Measurements from ENCODE around the gene DMC1. TPM values are rescaled to one million over a fixed set of nuclear protein-coding genes. Genes with fewer than 3 reads are reported as not detected.
A peak's percentile ranks its signal among the peaks of the same experiment; 100 is the strongest.

The DMC1 gene
- total and polyA plus RNA-seq, 5 donors from 2014 or later: 0.34 to 0.83 (median 0.47) TPM; not detected in 2

DNA sequence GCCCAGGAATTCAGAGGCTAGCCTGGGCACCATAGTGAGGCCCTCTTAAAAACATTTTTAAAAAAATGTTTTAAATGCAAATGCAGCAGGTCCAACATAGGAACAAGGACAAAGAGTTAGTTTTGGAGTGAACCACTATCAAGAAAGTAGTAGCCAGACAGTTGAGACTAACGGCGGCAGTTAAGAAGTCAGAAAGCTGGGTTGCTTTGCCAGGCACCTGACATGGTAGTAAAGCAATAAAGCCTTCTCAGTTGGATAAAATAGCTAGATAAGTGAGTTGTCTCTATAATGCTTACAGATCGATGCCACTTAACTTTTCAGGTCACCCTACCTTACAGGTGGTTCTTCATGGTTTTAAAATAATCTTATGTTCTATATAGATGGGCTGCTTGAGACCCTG lies 47.0 kb downstream of the DMC1 start:
- no peaks in the 10 kb centered on the region for H3K4me1 Mint-ChIP-seq
- H3K4me3 ChIP-seq (ENCODE audit: low read depth, low read length): no peak overlapping the region
- H3K9me3 Mint-ChIP-seq: no peaks in the 10 kb centered on the region
- no peak for DNase-seq
- H3K36me3 ChIP-seq (ENCODE audit: control insufficient read depth, insufficient read depth, low read length): no peaks in the 10 kb centered on the region
- H3K27ac Mint-ChIP-seq: peak overlapping the region in 1 of 3 donors; percentile 22
- no peaks in the 10 kb centered on the region for H3K36me3 Mint-ChIP-seq
- H3K27me3 ChIP-seq (ENCODE audit: control insufficient read depth, insufficient read depth, low read length): no peaks in the 10 kb centered on the region
- H3K4me1 ChIP-seq (ENCODE audit: control insufficient read depth, insufficient read depth, low read length, poor library complexity, severe bottlenecking): no peaks in the 10 kb centered on the region
- H3K27ac ChIP-seq (ENCODE audit: insufficient read depth, low read length, poor library complexity, severe bottlenecking): no peak overlapping the region
- ATAC-seq (ENCODE audit: low read depth in 2 of 2): no peak
- peaks cover 4% of the 10 kb centered on the region for H3K27me3 Mint-ChIP-seq
- no peak overlapping the region for H3K4me3 Mint-ChIP-seq
- no peaks in the 10 kb centered on the region for H3K9me3 ChIP-seq (ENCODE audit: control insufficient read depth in 2 of 2, low read length in 2 of 2)

DNA sequence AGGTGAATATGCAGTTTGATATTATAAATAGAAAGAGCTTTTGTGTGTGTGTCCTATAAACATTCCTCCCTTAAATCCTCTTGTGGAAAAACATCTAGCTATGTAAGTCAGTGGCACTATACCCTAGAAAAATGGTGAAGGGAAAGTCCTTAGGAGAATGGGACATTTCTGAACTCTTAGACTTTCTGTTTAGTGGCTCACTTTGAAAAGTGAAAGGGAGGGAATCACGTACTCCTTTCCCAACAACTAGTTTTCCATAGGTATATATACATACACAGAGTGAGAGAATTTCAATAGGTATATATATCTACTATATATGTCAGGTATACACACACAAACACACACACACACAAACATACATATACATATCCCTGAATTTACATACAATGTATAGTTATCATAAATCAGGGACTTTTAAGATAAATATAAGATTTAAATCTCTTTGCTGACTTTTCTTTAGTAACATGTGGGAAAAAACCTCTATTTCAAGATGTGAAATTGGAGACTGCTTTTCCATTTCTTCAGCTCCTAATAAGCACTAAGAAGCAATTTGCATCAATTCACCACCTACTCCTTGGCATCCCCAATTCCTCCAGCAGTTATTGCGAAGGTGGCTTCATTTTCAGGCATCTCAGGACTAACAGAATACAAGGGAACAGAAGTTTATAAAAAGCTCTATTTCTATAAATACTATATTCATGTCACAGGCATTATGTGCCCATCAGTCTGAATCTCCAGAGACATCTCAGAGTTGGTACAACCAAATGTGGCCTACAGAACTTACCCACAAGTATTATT lies 50.3 kb downstream of the DMC1 start:
- no peaks in the 10 kb centered on the region for H3K36me3 ChIP-seq (ENCODE audit: control insufficient read depth, insufficient read depth, low read length)
- H3K27me3 Mint-ChIP-seq: peaks cover 4% of the 10 kb centered on the region
- H3K27ac ChIP-seq (ENCODE audit: insufficient read depth, low read length, poor library complexity, severe bottlenecking): no peak overlapping the region
- DNase-seq (no peak), ATAC-seq (ENCODE audit: low read depth in 2 of 2) (no peak)
- H3K4me1 Mint-ChIP-seq: no peaks in the 10 kb centered on the region
- no peaks in the 10 kb centered on the region for H3K9me3 Mint-ChIP-seq
- no peaks in the 10 kb centered on the region for H3K4me1 ChIP-seq (ENCODE audit: control insufficient read depth, insufficient read depth, low read length, poor library complexity, severe bottlenecking)
- no peak overlapping the region for H3K4me3 Mint-ChIP-seq
- no peaks in the 10 kb centered on the region for H3K9me3 ChIP-seq (ENCODE audit: control insufficient read depth in 2 of 2, low read length in 2 of 2)
- no peak overlapping the region for H3K4me3 ChIP-seq (ENCODE audit: low read depth, low read length)
- no peak overlapping the region for H3K27ac Mint-ChIP-seq
- H3K27me3 ChIP-seq (ENCODE audit: control insufficient read depth, insufficient read depth, low read length): no peaks in the 10 kb centered on the region
- no peaks in the 10 kb centered on the region for H3K36me3 Mint-ChIP-seq

DNA sequence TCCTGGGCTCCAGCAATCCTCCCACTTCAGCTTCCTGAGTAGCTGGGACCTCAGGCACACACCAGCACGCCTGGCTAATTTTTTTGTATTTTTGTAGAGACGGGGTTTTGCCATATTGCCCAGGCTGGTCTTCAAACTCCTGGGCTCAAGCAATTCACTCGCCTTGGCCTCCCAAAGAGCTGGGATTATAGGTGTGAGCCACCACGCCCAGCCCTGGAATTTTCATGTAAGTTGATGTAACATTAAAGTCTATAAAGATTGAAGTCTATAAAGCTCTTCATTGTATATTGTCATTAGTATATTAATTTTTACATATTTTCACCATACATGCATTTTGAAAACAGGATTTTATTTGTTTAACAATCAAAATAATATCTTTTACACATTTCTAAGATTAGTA lies 51.4 kb downstream of the DMC1 start:
- Mint-ChIP-seq H3K27me3 (peaks cover 3% of the 10 kb centered on the region), H3K4me3 (no peak overlapping the region)

DNA sequence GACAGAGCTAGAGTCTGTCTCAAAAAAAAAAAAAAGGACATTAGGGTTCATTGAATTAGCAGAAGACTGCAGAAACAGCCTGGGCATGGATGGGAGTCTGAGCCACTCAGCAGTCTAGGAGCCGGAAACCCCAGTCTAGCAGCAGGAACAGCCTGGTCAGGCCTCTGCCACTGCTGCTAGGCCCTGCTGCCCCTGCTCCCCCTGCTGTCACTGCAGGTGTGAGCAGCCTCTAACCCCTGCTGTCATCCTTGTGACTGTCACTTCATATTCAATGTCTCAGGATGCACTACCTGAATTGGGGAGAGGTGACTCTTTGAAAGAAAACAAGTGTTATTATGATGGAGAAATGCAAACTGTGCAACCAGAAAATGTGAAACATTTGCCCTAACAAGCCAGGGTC lies 56.9 kb downstream of the DMC1 start:
- H3K27me3 Mint-ChIP-seq: no peaks in the 10 kb centered on the region
- no peak overlapping the region for H3K27ac Mint-ChIP-seq
- DNase-seq (peak in 2 of 3 donors; percentile 48 to 80), ATAC-seq (ENCODE audit: low read depth in 2 of 2) (peak; percentile 90 to 94)
- no peaks in the 10 kb centered on the region for H3K4me1 ChIP-seq (ENCODE audit: control insufficient read depth, insufficient read depth, low read length, poor library complexity, severe bottlenecking)
- peaks cover 0 to 13% (median 0%) of the 10 kb centered on the region in 4 donors for H3K4me1 Mint-ChIP-seq
- no peak overlapping the region for H3K27ac ChIP-seq (ENCODE audit: insufficient read depth, low read length, poor library complexity, severe bottlenecking)
- no peak overlapping the region for H3K4me3 Mint-ChIP-seq
- no peaks in the 10 kb centered on the region for H3K36me3 ChIP-seq (ENCODE audit: control insufficient read depth, insufficient read depth, low read length)
- H3K27me3 ChIP-seq (ENCODE audit: control insufficient read depth, insufficient read depth, low read length): no peaks in the 10 kb centered on the region
- H3K36me3 Mint-ChIP-seq: peaks cover 3% of the 10 kb centered on the region
- no peaks in the 10 kb centered on the region for H3K9me3 Mint-ChIP-seq
- H3K4me3 ChIP-seq (ENCODE audit: low read depth, low read length): no peak overlapping the region
- H3K9me3 ChIP-seq (ENCODE audit: control insufficient read depth in 2 of 2, low read length in 2 of 2): no peaks in the 10 kb centered on the region

More for the DNA sequence above, 51.4 kb downstream of the DMC1 start:
- Mint-ChIP-seq H3K27ac (no peak overlapping the region), H3K9me3 (no peaks in the 10 kb centered on the region), H3K4me1 (no peaks in the 10 kb centered on the region), H3K36me3 (no peaks in the 10 kb centered on the region)
- Histone ChIP-seq H3K27ac (ENCODE audit: insufficient read depth, low read length, poor library complexity, severe bottlenecking) (no peak overlapping the region), H3K36me3 (ENCODE audit: control insufficient read depth, insufficient read depth, low read length) (no peaks in the 10 kb centered on the region), H3K9me3 (ENCODE audit: control insufficient read depth in 2 of 2, low read length in 2 of 2) (no peaks in the 10 kb centered on the region), H3K27me3 (ENCODE audit: control insufficient read depth, insufficient read depth, low read length) (no peaks in the 10 kb centered on the region), H3K4me3 (ENCODE audit: low read depth, low read length) (no peak overlapping the region), H3K4me1 (ENCODE audit: control insufficient read depth, insufficient read depth, low read length, poor library complexity, severe bottlenecking) (no peaks in the 10 kb centered on the region)
- ATAC-seq (ENCODE audit: low read depth in 2 of 2) (no peak), DNase-seq (no peak)

DNA sequence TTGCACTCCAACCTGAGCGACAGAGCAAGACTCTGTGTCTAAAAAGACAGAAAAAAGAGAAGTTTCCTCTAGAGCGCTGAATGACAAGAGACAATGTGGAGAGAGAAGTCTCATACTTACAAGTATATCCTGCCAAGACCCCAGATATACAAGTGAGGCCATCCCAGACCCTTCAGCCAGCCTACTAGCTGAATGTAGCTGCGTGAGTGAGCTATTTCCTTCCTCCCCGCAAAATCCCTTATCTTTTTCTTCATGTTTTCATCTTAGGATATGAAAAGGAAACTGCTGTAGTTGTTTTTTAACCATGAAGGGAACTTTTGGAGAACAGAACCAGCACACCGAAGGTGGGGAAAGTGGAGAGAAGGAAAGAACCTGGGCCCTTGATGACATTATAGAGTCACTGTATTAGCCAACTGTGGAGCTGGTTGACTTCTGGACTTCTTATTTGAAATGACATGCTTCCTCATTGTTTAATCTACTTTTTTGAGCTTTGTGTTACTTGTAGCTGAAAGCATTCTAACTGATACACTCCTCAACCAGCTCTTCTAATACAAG lies 59.5 kb downstream of the DMC1 start:
- H3K9me3 ChIP-seq (ENCODE audit: control insufficient read depth in 2 of 2, low read length in 2 of 2): no peaks in the 10 kb centered on the region
- Mint-ChIP-seq H3K36me3 (peaks cover 8% of the 10 kb centered on the region), H3K4me1 (peaks cover 0 to 21% (median 4%) of the 10 kb centered on the region in 4 donors), H3K27me3 (peaks cover 5% of the 10 kb centered on the region), H3K9me3 (peaks cover 0 to 2% (median 0%) of the 10 kb centered on the region in 7 donors), H3K27ac (no peak overlapping the region), H3K4me3 (no peak overlapping the region)
- H3K4me1 ChIP-seq (ENCODE audit: control insufficient read depth, insufficient read depth, low read length, poor library complexity, severe bottlenecking): peaks cover 4% of the 10 kb centered on the region
- DNase-seq (no peak), ATAC-seq (ENCODE audit: low read depth in 2 of 2) (no peak)
- H3K36me3 ChIP-seq (ENCODE audit: control insufficient read depth, insufficient read depth, low read length): no peaks in the 10 kb centered on the region
- no peak overlapping the region for H3K4me3 ChIP-seq (ENCODE audit: low read depth, low read length)
- H3K27ac ChIP-seq (ENCODE audit: insufficient read depth, low read length, poor library complexity, severe bottlenecking): no peak overlapping the region
- H3K27me3 ChIP-seq (ENCODE audit: control insufficient read depth, insufficient read depth, low read length): no peaks in the 10 kb centered on the region

DNA sequence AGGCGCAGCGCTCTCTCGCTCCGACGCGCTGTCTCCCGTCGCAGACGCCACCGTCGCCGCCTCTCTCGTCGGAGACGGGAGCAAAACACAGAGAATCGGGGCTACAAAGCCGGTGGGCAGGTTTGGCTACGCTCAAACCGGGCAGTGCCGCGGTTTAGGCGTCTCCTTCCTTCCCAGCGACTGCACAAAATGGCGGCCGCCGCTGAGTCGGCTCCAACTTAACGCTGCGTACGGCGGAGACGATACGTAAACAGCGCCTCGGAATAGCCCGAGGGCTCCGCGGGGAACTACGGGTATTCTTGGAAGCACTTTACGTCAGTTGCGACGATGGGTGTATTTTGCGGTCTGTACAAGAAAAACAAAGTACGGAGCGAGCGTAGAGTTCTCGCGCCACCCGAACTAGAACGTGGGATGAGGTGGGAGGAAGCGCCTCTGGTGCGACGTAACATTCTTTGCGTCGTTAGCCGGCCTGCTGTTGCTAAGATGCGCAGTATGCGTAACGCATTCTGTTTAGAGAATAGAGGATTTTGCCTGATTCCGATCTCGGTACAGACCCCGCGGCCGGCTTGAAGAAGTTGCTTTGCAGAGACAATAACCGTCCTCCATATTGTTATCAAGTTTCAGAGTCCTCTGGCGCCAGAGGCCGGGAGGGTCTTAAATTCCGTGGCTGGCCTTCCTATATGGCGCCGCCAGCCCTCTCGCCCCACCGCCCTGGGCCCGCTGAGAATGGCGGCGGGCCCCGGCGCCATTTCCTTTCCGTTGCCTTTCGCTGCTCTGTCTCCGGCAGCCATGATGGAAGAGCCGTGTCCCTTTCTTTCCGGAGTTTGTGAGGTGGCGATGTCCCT lies 63.6 kb downstream of the DMC1 start, which contains the start of gene DDX17:
TSS of gene DDX17 (minus strand) at position 194 of the 845 bp plus-strand sequence.
- H3K36me3 ChIP-seq (ENCODE audit: control insufficient read depth, insufficient read depth, low read length): peaks cover 9% of the 10 kb centered on the region
- H3K4me3 Mint-ChIP-seq: peak within 1 kb of the TSS; percentile 97 to 99 (median 98)

DNA sequence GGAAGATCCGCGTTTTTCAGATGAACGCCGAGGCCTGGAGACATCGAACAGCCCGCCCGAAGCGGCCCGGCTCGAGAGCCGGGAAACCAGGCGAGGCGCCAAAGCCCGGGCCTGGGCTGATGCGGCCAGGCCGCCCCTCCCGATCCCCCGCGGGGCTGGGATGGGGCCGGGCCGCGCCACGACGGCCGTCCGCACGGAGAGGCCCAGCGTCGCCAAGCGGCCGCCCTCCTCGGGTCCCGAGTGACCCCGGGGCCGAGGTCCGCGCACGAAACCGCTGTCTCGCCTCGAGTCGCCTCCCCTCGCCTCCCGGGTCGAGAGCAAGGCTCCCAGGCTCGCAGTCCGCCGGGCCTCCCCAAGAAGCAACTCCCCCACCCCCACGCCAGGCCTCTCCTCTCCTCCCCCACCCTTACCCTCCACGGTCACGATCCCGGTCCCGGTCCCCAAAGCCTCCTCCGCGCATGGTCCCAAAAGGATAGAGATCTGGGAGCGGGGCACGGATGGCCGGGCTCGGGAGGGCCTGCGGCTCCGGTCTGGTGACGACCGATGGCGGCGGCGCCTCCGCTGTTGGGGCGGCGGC lies 64.4 kb downstream of the DMC1 start:
- Histone ChIP-seq H3K4me1 (ENCODE audit: control insufficient read depth, insufficient read depth, low read length, poor library complexity, severe bottlenecking) (peaks cover 41% of the 10 kb centered on the region), H3K27ac (ENCODE audit: insufficient read depth, low read length, poor library complexity, severe bottlenecking) (peak overlapping the region; percentile 100), H3K27me3 (ENCODE audit: control insufficient read depth, insufficient read depth, low read length) (no peaks in the 10 kb centered on the region), H3K36me3 (ENCODE audit: control insufficient read depth, insufficient read depth, low read length) (peaks cover 15% of the 10 kb centered on the region), H3K9me3 (ENCODE audit: control insufficient read depth in 2 of 2, low read length in 2 of 2) (no peaks in the 10 kb centered on the region), H3K4me3 (ENCODE audit: low read depth, low read length) (peak overlapping the region; percentile 99)
- peaks cover 5% of the 10 kb centered on the region for H3K27me3 Mint-ChIP-seq
- ATAC-seq (ENCODE audit: low read depth in 2 of 2) (peak; percentile 12 to 13), DNase-seq (peak in 1 of 3 donors; percentile 71)
- H3K4me3 Mint-ChIP-seq: peak overlapping the region; percentile 97 to 99 (median 98)
- H3K36me3 Mint-ChIP-seq: peaks cover 39% of the 10 kb centered on the region
- H3K27ac Mint-ChIP-seq: peak overlapping the region; percentile 99 to 100 (median 99)
- H3K4me1 Mint-ChIP-seq: peaks cover 28 to 55% (median 37%) of the 10 kb centered on the region in 4 donors
- H3K9me3 Mint-ChIP-seq: peaks cover 0 to 2% (median 0%) of the 10 kb centered on the region in 7 donors

More for the DNA sequence above, 63.6 kb downstream of the DMC1 start, which contains the start of gene DDX17:
- Mint-ChIP-seq H3K4me1 (peaks cover 23 to 50% (median 32%) of the 10 kb centered on the region in 4 donors), H3K27me3 (peaks cover 5% of the 10 kb centered on the region), H3K36me3 (peaks cover 34% of the 10 kb centered on the region), H3K27ac (peak within 1 kb of the TSS; percentile 99 to 100 (median 99)), H3K9me3 (peaks cover 0 to 2% (median 0%) of the 10 kb centered on the region in 7 donors)
- DNase-seq: peak; percentile 89 to 99 (median 97)
- Histone ChIP-seq H3K4me3 (ENCODE audit: low read depth, low read length) (peak within 1 kb of the TSS; percentile 99), H3K9me3 (ENCODE audit: control insufficient read depth in 2 of 2, low read length in 2 of 2) (no peaks in the 10 kb centered on the region), H3K4me1 (ENCODE audit: control insufficient read depth, insufficient read depth, low read length, poor library complexity, severe bottlenecking) (peaks cover 37% of the 10 kb centered on the region), H3K27ac (ENCODE audit: insufficient read depth, low read length, poor library complexity, severe bottlenecking) (peak within 1 kb of the TSS; percentile 100), H3K27me3 (ENCODE audit: control insufficient read depth, insufficient read depth, low read length) (no peaks in the 10 kb centered on the region)
- ATAC-seq (ENCODE audit: low read depth in 2 of 2): peak; percentile 89 to 91

Data from CD4-positive, CD25-positive, alpha-beta regulatory T cell (primary cell).